Astrocyte of the cerebellum (primary cell): Measurements from ENCODE around the gene NOTCH2.

Experiments used
- DNase-seq: peaks from one replicate; pipeline ENCODE4 v3.0.0-alpha.2; 2011; ENCODE audit warnings: low read depth
- H3K4me3 ChIP-seq: 2 replicates; pipeline ENCODE4 v1.5.1; 2011; ENCODE audit warnings: mild to moderate bottlenecking, low read depth, low read length, moderate library complexity
- CTCF ChIP-seq: IDR thresholded peaks from 2 replicates; pipeline ENCODE4 v1.5.1; 2012; ENCODE audit warnings: low read length, low read depth, moderate library complexity, mild to moderate bottlenecking; ENCODE audit errors: missing control alignments
- in situ Hi-C: cut with HindIII; loops from 2 replicates; pipeline ENCODE4 v1.10.0; 2017; ENCODE audit warnings: low sequenced_read_pairs

The NOTCH2 gene

GRCh38 chr1:119988306-119989062, 81.0 kb downstream of the NOTCH2 start:
- in situ Hi-C loops, result no loop called here
- H3K4me3 ChIP-seq, result no peak overlapping the region
- TF ChIP-seq CTCF, result no peak
- no peak for DNase-seq

GRCh38 chr1:119987686-119988085, 81.8 kb downstream of the NOTCH2 start:
- no peak overlapping the region for H3K4me3 ChIP-seq
- no peak for DNase-seq
- TF ChIP-seq CTCF, result no peak
- in situ Hi-C loops, result no loop called here

- TF ChIP-seq CTCF, result no peak
- no peak overlapping the region for H3K4me3 ChIP-seq
- in situ Hi-C loops, result no loop called here
- DNase-seq, result peak; percentile 66
These were observed 82.3 kb downstream of the NOTCH2 start for GRCh38 chr1:119987112-119987511.

- no peak for DNase-seq
These were observed 83.4 kb downstream of the NOTCH2 start for GRCh38 chr1:119986007-119986497.

GRCh38 chr1:119984771-119985170, 84.7 kb downstream of the NOTCH2 start:
- in situ Hi-C loops, result no loop called here
- DNase-seq, result no peak
- H3K4me3 ChIP-seq, result no peak overlapping the region

More at GRCh38 chr1:119986007-119986497, 83.4 kb downstream of the NOTCH2 start:
- no peak for TF ChIP-seq CTCF
- no peak overlapping the region for H3K4me3 ChIP-seq
- in situ Hi-C loops, result no loop called here

More at GRCh38 chr1:119984771-119985170, 84.7 kb downstream of the NOTCH2 start:
- no peak for TF ChIP-seq CTCF
